ENCODE results near the gene PLPPR1.
"Not testable (repeated sequence)": the region's sequence is repeated elsewhere in the genome, so short reads cannot be mapped to it uniquely, and the experiment has no call there.

The PLPPR1 gene

DNA sequence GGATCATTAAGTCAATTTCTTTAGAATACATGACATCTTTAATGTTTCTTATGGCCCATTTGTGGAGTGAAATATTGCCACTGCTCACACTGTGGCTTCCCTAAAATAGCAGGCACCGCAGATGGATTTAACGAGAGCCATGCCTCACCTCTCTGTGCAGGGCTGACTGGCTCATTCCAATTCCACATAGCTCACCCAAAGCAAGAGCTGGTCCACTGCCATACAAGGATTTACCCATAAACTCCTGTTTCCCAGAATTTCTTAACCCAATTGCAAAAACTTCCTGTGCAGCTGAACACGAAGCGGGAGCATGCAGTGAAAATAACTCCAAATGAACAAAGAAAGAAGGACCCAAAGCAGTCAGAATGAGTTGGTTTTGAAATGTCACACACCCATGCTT lies 196.7 kb downstream of the PLPPR1 start:
- DNase-seq, result no peak

- no peak for DNase-seq
These were observed 197.6 kb downstream of the PLPPR1 start for GRCh38 chr9:101226161-101226560.

- no peak for DNase-seq
These were observed 198.3 kb downstream of the PLPPR1 start for GRCh38 chr9:101226803-101227202.

GRCh38 chr9:101229606-101230005 lies 201.1 kb downstream of the PLPPR1 start:
- no peak for DNase-seq

DNA sequence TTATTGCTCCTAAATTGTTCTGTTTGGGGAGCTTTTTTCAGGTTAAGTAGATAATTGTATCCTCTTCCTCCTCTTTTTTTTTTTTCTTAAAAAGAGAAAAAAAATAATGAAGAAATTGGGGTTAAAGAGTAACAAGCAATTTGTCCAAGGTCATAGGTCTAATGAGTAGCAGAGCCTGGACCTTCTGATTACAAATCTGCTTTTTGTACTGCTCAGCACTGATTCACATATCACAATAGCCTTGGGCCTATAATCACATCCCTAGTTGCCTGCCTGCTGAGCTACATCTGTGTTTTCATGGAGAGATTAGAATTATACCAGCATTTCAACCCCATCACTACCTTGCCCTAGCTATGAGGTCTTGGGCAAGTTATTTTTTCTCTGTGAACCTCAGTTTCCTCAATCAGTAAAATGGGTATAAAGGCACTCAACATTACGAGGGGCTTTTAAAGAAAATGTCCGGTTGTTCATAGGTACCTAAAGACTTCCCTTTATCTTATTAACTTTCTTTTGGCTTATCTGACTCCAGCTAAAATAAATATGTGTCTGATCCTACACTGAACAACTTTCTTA lies 204.0 kb downstream of the PLPPR1 start:
- no peak for DNase-seq

DNA sequence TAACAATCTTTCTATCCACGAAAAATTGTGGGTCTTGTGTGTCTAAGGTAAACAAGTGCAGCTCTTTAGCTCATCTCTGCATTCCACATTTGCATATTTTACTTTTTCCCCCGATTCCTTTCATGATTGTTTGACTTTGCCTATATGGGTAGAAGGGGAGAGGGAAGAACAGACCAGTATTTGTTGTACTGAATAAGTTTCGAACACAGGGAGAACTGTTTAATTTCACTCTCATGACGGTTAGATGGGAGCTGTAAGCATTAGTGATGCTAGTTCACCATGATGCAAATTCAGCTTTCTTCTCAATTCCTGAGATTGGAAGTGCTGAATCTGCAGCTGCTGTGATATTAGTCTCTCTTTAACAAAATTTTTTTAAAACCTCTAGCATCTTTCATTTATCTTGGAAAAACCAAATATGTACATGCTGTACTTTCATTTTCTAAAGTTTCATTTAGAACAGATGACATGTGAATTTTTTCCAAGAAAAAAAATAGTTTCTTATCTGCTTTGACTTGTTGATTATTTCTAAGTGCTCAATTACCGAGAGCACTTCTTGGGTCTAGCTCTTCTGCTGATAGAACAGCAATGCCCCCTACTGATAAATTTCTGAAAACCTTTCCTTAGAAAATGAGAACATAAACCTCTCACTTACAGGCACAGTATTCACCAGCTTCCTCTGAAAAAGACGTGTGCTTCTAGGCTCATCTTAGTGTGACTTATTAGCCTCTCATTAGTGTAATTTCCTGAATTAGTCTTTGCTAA lies 206.8 kb downstream of the PLPPR1 start:
- no peak for DNase-seq

DNA sequence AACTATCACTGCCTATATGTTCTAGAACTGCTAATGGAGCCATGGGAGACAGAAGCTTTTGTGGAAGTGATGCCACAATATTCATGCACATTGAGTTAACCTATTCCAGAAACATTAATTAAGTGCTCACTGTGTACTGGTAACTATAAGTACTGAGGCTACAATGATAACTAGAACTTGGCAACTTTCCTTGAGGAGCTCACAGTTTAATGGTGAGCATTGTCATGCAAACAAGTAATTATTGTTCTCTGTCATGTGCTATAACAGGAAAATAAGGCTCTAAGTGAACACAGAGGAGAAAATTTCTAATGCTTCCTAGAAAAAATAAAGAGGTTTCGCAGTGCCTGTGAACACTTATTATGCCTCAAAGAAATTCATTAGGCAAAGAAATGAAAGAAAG lies 214.1 kb downstream of the PLPPR1 start:
- DNase-seq, result no peak

DNA sequence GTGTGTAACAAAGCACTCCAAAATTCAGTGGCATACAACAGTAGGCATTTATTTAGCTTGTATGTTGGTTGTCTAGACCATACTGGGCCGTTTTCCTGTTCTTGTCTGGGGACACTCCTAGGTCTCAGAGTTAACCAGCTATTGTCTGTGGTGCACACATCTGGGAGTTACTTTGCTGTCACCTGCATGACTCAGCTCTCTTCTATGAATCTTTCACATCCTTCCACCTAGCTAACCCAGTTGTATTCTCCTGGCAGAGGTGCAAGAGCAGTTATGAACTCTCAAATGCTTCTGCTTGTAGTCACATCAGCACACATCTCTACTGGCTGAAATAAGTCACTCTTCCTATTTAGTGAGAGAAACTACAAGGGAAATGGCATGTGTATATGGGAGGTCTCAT lies 218.2 kb downstream of the PLPPR1 start:
- no peak for DNase-seq

DNA sequence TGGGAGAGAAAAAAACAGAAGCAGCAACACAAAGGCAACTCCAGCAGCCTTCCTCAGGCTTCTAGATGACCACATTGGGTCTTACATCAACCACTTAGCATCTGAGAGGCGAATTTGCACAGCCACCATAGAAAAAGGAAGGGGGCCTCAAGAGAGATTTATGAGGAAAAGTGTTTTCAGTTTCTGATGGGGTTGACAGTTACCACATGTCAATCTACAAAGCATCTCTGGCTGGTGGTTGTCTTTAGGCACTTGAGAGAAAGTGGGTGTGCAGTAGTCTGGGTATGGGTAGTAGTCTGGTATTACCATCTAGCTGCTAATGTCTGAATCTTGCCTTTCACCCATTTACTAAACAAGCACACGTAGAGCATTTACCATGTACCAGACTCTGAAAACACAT lies 218.8 kb downstream of the PLPPR1 start:
- DNase-seq, result no peak

DNA sequence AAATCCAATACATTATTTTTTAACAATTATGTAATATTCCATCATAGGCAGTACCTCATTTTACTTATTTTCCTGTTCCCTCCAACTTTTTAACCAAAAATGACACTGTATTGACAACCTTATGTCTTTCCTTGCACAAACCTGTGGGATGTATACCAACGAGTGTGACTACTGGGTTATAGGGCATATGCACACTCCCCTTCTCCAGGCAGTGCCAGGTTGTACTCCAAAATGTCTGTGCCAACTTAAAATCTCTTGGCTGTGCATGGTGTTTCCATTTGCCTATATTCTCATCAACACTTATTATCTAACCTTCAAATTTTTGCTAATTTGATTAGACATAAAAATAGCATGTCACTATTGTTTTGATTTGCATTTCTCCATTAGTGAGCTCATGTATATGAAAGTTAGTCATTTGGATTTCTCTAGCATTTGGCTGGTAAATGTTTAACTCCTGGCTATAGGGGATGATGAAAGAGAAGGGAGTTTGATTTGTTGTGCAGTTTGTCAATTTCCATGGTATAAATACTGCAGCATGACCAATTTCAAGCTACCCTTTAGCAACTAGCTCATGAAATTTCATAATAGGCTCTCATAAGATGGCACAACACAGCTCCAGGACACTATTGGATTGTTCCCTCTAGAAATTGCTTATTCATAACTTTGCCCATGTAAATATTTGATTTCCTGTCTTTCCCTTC lies 226.4 kb downstream of the PLPPR1 start:
- no peak for DNase-seq

DNA sequence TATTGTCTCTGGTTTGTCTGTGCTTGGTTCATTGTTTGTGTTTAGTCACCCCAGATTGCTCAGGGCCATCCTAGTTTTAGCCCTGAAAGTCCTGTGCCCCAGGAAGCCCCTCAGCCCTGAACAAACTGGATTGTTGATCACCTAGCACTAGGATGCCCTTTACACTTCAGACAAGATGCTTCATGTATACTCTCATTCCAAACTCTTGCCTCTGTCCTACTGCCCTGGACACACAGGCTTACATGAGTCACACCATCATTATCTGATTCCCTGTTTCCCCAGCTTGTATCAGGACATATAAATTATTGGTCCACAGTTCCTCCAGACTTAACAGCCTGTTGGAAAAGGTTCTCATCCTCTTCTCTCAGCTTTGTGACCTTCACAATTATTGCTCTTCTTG lies 236.2 kb downstream of the PLPPR1 start:
- DNase-seq, result no peak

DNA sequence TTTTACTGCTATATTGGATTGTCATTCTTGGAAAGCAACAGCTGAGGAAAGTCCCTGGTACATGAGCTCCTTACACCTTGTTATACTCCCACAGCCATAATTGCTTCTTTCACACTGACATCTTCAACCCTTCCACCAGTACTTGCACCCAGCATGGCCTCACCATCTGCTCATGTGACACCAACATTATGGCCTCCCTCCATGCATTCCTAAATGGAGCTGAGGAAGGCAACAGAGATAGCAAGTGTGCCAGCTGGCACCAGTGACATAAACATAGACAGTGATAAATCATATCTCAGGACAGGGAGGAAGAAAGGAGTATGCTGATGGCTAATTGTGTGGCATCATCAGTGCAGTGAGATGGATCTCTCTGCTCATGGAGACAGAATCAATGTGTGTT lies 236.7 kb downstream of the PLPPR1 start:
- DNase-seq, result no peak

DNA sequence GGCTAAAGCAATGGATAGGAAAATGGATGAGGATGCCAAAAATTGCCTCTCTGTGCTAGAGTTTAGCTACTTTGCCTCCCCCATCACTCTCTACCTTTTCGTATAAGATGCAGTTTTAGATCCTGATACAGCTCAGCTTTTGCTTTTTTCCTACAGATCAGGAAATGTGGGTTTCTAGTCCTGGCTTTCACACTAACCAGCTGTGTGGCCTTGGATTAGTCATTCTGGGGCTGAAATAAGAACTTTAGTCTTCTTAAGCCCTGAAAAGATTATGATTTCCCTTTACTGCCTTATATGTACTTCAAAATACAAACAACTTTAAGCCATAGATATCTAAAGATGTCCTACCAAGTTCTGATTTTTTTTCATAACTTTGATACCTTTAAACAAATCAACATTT lies 239.9 kb downstream of the PLPPR1 start:
- DNase-seq, result no peak

- no peak for DNase-seq
These were observed 241.2 kb downstream of the PLPPR1 start for GRCh38 chr9:101269591-101270283.

DNA sequence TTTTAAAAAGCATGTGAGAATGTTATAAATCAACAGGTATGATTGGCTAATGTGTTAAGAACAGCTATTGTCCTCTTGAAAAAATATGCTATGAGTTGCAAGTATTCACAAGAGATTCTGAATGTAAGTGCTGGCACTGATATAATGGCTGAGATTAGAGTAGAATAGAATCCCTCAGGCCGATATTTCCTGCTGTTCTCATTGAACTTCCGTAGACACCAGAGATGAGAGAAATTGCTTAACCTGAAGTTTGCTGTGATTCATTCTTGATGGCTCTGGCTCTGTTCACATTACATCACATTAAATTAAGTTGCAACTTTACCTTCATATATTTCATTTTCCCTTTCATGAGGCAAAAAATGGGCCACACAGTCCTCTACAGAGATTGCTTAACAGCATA lies 241.8 kb downstream of the PLPPR1 start:
- DNase-seq, result no peak

- no peak for DNase-seq
These were observed 242.6 kb downstream of the PLPPR1 start for GRCh38 chr9:101271102-101271501.

DNA sequence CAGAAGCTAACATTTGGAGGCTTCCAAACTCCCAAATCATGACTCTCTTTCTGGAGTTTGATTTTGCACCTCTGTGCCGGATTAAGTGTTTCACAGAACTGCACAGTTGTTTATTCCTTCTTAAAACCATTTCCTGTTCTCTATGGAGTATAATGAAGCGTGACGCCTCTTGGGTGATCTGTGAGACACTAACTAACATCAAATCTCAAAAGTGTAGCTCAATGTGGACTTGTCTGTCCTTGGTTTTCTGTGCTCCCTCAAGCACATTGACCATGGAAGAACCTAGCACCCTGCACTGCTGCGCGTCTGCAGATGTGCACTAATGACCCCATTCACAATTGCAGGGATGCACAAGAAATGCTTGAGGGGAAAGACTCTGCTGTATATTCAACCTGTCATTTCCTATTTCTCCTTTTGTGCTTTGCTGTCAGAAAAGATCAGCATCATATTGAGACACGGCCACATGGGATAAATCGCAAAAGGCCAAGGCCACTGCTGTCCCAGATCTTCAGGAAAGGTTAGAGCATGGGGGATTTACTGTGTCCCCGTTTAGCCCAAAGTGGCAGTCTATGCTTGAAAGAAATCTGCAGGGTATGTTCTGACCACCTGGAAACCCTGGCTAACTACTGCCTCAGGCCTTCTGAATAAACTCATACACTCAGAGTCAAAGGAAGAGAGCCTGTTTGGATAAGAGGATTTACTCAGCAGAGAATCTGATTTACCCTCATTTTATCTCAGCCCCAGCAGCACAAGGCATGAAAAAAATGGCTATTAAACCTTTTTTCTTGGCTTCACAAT lies 246.6 kb downstream of the PLPPR1 start:
- no peak for DNase-seq

DNA sequence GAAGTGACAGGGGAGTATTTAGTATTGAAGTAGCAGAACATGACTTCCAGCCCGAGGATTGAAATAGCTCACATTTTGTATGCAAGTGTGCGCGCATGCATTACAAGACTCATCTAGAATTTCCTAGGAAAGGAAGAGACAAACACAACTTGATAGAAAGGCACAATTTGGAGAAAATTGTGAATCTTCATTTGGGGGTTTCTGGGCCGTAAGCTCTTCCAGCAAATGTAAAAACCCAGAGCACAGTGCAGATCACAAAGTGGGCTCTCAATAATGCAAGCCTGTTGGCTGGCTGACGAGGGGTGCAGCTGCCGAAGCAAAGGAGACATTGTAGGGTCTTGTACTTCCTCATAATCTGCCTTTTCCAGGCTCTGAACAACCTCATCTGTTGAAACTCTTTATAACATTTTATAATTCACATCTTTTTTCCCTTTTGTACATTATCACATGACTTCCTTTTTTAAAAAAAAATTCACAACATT lies 247.3 kb downstream of the PLPPR1 start:
- DNase-seq, result no peak

DNA sequence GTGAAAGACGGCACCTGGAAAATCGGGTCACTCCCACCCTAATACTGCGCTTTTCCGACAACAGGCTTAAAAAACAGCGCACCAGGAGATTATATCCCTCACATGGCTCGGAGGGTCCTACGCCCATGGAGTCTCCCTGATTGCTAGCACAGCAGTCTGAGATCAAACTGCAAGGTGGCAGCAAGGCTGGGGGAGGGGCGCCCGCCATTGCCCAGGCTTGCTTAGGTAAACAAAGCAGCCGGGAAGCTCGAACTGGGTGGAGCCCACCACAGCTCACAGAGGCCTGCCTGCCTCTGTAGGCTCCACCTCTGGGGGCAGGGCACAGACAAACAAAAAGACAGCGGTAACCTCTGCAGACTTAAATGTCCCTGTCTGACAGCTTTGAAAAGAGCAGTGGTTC lies 262.5 kb downstream of the PLPPR1 start:
- not testable (repeated sequence) for DNase-seq

- DNase-seq, result no peak
These were observed 271.4 kb downstream of the PLPPR1 start for GRCh38 chr9:101299901-101300300.

DNA sequence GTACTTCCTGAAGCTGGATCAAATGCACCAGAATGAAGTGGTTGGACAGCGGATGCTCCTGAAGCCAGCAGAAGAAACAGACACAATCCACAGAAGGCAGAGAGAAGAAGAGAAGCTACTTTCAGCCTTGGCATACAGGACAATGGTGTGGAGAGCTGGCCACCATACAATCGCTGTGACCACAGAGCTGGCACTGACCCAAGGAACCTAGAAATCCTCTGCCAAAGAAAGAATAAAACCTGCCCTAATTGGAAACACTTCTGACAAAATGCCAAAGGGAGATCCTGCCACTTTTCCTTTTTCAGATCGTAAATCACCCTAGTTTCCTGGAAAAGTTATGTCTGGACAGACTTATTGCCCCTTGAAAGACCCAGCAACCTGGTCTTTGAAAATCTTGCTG lies 278.5 kb downstream of the PLPPR1 start:
- DNase-seq, result no peak

GRCh38 chr9:101307524-101308213 lies 279.1 kb downstream of the PLPPR1 start:
- DNase-seq, result no peak
